ENCODE results near the gene STRA6. TPM values are rescaled to one million over a fixed set of nuclear protein-coding genes. Genes with fewer than 3 reads are reported as not detected.

The STRA6 gene
- total RNA-seq, 1 experiment from 2014 or later: 2.1 TPM

DNA sequence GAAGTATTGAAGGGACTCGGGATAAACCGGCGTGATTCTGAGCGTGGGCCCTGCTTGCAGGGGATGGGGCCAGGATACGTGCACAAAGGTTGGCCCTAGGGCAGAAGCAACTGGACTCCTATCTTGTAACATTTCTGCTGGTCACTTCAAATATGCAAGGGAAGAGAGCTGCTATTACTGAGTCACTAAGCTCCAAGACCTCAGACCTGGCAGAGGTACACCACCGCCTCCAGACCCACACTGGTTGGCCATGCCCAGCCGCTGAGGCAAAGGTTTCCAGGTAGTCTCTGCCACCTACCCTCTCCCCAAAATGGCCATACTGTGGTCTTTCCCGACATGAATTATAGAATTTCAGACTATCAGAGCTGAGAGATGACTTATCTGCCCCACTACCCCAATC lies 13.4 kb upstream of the STRA6 start:
- ChIA-PET CTCF (no interaction called here), POLR2A (no interaction called here)
- H3K27ac Mint-ChIP-seq (ENCODE audit: unreplicated experiment): no peak overlapping the region

DNA sequence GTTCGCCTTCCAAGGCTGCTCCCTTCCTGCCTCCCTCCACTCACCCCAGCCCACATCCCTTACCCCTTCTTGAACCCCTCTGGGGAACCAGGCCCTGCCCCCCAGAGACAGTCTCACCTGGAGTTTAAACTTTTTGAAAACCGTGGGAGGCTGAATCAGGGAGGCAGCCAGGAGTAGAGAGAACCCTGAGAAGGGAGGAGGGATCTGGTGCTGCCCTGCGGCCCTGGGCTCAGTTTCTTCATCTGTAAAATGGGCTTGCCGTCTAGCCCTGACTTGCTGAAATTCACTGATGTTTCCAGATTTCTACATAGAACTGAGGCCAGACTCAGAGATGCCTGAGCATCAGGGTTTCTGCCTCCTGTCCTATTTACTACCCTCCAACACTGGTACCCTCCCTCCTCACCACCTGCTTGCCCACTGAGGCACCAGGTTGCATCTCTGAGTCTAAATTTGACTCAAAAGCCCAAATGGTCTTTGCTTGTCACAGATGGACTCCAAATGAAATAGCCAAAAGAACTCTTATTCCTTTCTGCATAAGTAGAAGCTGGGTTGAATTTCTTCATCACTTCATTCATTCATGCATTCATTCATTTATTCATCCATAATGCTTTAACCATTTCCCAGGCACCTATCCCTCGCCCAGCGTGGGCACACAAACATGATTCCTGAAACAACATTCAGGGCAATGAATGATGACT lies 11.9 kb upstream of the STRA6 start:
- ChIA-PET POLR2A (no interaction called here), CTCF (no interaction called here)

More for the DNA sequence above, 13.4 kb upstream of the STRA6 start:
- no peak for DNase-seq
- no TSS peak for BruUV-seq (replicated peaks)
- Histone ChIP-seq H3K36me3 (ENCODE audit: control insufficient read depth, insufficient read depth, low read length) (no peaks in the 10 kb centered on the region), H3K4me1 (no peaks in the 10 kb centered on the region), H3K27me3 (replicated peaks; ENCODE audit: control insufficient read depth, insufficient read depth, low read length) (no peaks in the 10 kb centered on the region), H3K9me3 (no peaks in the 10 kb centered on the region), H3K4me3 (ENCODE audit: low read depth, low read length) (no peak overlapping the region)
- H3K36me3 Mint-ChIP-seq (ENCODE audit: insufficient read depth, unreplicated experiment): peaks cover 6% of the 10 kb centered on the region
- no peak overlapping the region for H3K4me3 Mint-ChIP-seq (ENCODE audit: unreplicated experiment)
- intact Hi-C loops (cut with micrococcal nuclease; ENCODE audit: unreplicated experiment): no loop called here
- TF ChIP-seq, protein P1, sequence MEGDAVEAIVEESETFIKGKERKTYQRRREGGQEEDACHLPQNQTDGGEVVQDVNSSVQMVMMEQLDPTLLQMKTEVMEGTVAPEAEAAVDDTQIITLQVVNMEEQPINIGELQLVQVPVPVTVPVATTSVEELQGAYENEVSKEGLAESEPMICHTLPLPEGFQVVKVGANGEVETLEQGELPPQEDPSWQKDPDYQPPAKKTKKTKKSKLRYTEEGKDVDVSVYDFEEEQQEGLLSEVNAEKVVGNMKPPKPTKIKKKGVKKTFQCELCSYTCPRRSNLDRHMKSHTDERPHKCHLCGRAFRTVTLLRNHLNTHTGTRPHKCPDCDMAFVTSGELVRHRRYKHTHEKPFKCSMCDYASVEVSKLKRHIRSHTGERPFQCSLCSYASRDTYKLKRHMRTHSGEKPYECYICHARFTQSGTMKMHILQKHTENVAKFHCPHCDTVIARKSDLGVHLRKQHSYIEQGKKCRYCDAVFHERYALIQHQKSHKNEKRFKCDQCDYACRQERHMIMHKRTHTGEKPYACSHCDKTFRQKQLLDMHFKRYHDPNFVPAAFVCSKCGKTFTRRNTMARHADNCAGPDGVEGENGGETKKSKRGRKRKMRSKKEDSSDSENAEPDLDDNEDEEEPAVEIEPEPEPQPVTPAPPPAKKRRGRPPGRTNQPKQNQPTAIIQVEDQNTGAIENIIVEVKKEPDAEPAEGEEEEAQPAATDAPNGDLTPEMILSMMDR (IDR thresholded peaks at IDR 0.05; ENCODE audit: insufficient read depth in 1 of 2, low read depth in 1 of 2, low read length in 1 of 2, severe bottlenecking in 1 of 2, unreplicated experiment in 1 of 2): no peak
- H3K9me3 Mint-ChIP-seq (ENCODE audit: unreplicated experiment): no peaks in the 10 kb centered on the region
- peaks cover 9% of the 10 kb centered on the region for H3K4me1 Mint-ChIP-seq (ENCODE audit: low read depth, unreplicated experiment)
- peaks cover 8% of the 10 kb centered on the region for H3K27me3 Mint-ChIP-seq (ENCODE audit: insufficient read depth, unreplicated experiment)

DNA sequence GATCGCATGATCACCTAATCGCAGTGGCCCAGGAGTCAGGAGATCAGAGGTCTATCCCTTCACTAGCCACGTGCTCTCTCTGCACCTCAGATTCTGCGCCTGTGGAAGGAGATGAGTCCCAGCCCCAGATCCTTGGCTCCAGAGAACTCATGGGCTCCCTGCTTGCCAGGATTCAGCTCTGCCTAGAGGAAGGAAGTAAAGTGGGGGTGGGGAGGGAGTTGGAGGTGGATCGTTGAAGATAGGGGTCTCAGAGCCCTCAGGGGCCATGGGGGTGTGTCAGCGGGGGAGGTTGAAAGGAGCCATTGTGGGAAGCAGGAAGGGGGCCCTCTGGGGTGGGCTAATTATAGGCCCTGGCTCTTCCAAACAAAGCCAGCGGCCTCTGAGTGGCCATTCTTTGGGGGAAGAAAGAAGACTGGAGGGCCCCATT lies 11.3 kb upstream of the STRA6 start:
- H3K4me3 ChIP-seq (ENCODE audit: low read depth, low read length): no peak overlapping the region
- peaks cover 9% of the 10 kb centered on the region for H3K4me1 Mint-ChIP-seq (ENCODE audit: low read depth, unreplicated experiment)
- peaks cover 4% of the 10 kb centered on the region for H3K27me3 Mint-ChIP-seq (ENCODE audit: insufficient read depth, unreplicated experiment)
- peaks cover 6% of the 10 kb centered on the region for H3K36me3 Mint-ChIP-seq (ENCODE audit: insufficient read depth, unreplicated experiment)
- H3K9me3 Mint-ChIP-seq (ENCODE audit: unreplicated experiment): no peaks in the 10 kb centered on the region
- no peak overlapping the region for H3K27ac Mint-ChIP-seq (ENCODE audit: unreplicated experiment)
- no peaks in the 10 kb centered on the region for H3K9me3 ChIP-seq
- intact Hi-C loops (cut with micrococcal nuclease; ENCODE audit: unreplicated experiment): no loop called here
- CTCF ChIA-PET: no interaction called here
- no peak overlapping the region for H3K4me3 Mint-ChIP-seq (ENCODE audit: unreplicated experiment)
- no peaks in the 10 kb centered on the region for H3K36me3 ChIP-seq (ENCODE audit: control insufficient read depth, insufficient read depth, low read length)
- no TSS peak for BruUV-seq (replicated peaks)
- TF ChIP-seq, protein P1 (IDR thresholded peaks at IDR 0.05; ENCODE audit: insufficient read depth in 1 of 2, low read depth in 1 of 2, low read length in 1 of 2, severe bottlenecking in 1 of 2, unreplicated experiment in 1 of 2): no peak
- POLR2A ChIA-PET: no interaction called here
- no peaks in the 10 kb centered on the region for H3K27me3 ChIP-seq (replicated peaks; ENCODE audit: control insufficient read depth, insufficient read depth, low read length)
- no peak for DNase-seq
- no peaks in the 10 kb centered on the region for H3K4me1 ChIP-seq

More for the DNA sequence above, 11.9 kb upstream of the STRA6 start:
- Mint-ChIP-seq H3K36me3 (ENCODE audit: insufficient read depth, unreplicated experiment) (peaks cover 6% of the 10 kb centered on the region), H3K9me3 (ENCODE audit: unreplicated experiment) (no peaks in the 10 kb centered on the region), H3K4me1 (ENCODE audit: low read depth, unreplicated experiment) (peaks cover 9% of the 10 kb centered on the region), H3K4me3 (ENCODE audit: unreplicated experiment) (no peak overlapping the region), H3K27me3 (ENCODE audit: insufficient read depth, unreplicated experiment) (peaks cover 4% of the 10 kb centered on the region), H3K27ac (ENCODE audit: unreplicated experiment) (no peak overlapping the region)
- DNase-seq: no peak
- Histone ChIP-seq H3K36me3 (ENCODE audit: control insufficient read depth, insufficient read depth, low read length) (no peaks in the 10 kb centered on the region), H3K4me1 (no peaks in the 10 kb centered on the region), H3K27me3 (replicated peaks; ENCODE audit: control insufficient read depth, insufficient read depth, low read length) (no peaks in the 10 kb centered on the region), H3K4me3 (ENCODE audit: low read depth, low read length) (no peak overlapping the region), H3K9me3 (no peaks in the 10 kb centered on the region)
- TF ChIP-seq, protein P1 (IDR thresholded peaks at IDR 0.05; ENCODE audit: insufficient read depth in 1 of 2, low read depth in 1 of 2, low read length in 1 of 2, severe bottlenecking in 1 of 2, unreplicated experiment in 1 of 2): no peak
- intact Hi-C loops (cut with micrococcal nuclease; ENCODE audit: unreplicated experiment): no loop called here
- BruUV-seq (replicated peaks): no TSS peak
